ENCODE results near the gene CDRT4. TPM values are rescaled to one million over a fixed set of nuclear protein-coding genes. Genes with fewer than 3 reads are reported as not detected.

The CDRT4 gene
- total and polyA plus RNA-seq, 5 experiments from 2014 or later: 0.84 to 10.6 (median 1.8) TPM

DNA sequence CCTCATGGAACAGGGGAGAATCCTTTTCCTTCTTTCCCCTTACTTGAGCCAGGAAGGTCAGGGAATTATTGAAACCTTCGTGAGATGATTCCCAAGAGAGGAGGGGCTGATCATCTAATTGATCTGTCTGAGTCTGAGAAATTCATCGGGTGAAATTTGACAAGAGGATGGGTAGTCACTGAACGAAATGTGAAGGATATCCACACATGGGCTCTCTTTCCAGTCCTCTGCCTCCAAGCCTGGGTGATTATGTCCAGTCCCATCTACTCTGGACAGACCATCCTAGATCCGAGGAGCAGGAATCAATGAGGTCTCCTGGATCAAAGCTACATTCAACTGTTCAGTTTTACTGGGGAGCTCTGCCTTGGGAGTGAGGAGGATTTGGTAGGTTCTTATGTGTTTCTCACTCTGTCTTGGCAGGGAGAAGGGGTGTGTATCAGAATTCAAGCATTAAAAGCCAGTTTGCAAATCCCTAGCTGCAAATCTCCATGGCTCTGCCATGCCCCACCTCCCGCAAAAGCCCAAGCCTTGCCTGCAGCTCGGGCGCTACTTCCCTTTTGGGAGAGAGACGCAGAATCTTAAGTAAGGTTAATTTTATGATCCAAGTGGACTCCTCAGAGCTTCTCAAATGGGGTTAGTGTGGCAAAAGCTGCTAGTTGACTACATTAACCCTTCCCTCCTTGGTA lies 78.9 kb downstream of the CDRT4 start:
- no peak for ATAC-seq
- peaks cover 17 to 33% (median 22%) of the 10 kb centered on the region in 5 donors for H3K27me3 Mint-ChIP-seq
- DNase-seq: no peak
- no peaks in the 10 kb centered on the region for H3K4me1 Mint-ChIP-seq
- POLR2A ChIA-PET: no interaction called here
- H3K4me3 Mint-ChIP-seq: no peak overlapping the region
- no peak overlapping the region for H3K27ac Mint-ChIP-seq
- H3K9me3 Mint-ChIP-seq: peaks cover 0 to 7% (median 1%) of the 10 kb centered on the region in 9 donors
- H3K36me3 Mint-ChIP-seq: peaks cover 0 to 9% (median 0%) of the 10 kb centered on the region in 3 donors

DNA sequence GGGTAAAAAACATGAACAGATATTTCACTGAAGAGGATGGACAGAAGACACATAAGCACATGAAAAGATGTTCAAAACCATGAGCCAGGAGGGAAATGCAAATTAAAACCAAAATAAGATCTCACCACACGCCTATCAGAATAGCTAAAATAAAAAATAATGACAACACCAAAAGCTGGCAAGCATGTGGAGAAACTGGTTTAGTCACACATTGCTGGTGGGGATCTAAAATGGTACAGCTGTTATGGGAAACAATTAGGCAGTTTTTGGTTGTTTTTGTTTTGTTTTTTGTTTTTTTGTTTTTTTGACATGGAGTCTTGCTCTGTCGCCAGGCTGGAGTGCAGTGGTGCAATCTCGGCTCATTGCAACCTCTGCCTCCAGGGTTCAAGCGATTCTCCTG lies 81.3 kb downstream of the CDRT4 start:
- peaks cover 0 to 9% (median 0%) of the 10 kb centered on the region in 3 donors for H3K36me3 Mint-ChIP-seq
- peaks cover 0 to 7% (median 1%) of the 10 kb centered on the region in 9 donors for H3K9me3 Mint-ChIP-seq
- H3K4me3 Mint-ChIP-seq: no peak overlapping the region
- H3K4me1 Mint-ChIP-seq: no peaks in the 10 kb centered on the region
- peaks cover 15 to 33% (median 20%) of the 10 kb centered on the region in 5 donors for H3K27me3 Mint-ChIP-seq
- ATAC-seq (no peak), DNase-seq (no peak)
- no peak overlapping the region for H3K27ac Mint-ChIP-seq
- POLR2A ChIA-PET: no interaction called here

Other genes starting within 250 kb of the CDRT4 start
- under 1 TPM in 1 of 2 experiments, not detected in 1; 0.27 TPM for gene PMP22, start 202.3 kb downstream of the CDRT4 start, total RNA-seq
- not detected for gene PMP22, start 202.3 kb downstream of the CDRT4 start, polyA plus RNA-seq
- gene TEKT3, start 126.0 kb downstream of the CDRT4 start, total RNA-seq: not detected
- not detected for gene TEKT3, start 126.0 kb downstream of the CDRT4 start, polyA plus RNA-seq
- gene TVP23C, start 95.9 kb upstream of the CDRT4 start, total RNA-seq: 10 to 100 TPM; 16.1 to 22.2 TPM
- gene TVP23C, start 95.9 kb upstream of the CDRT4 start, polyA plus RNA-seq: 1 to 10 TPM; 1.2 to 4.1 (median 3.6) TPM
- gene FBXW10B, start 152.1 kb upstream of the CDRT4 start, total RNA-seq: under 1 TPM; 0.62 to 0.77 TPM
- not detected for gene FBXW10B, start 152.1 kb upstream of the CDRT4 start, polyA plus RNA-seq
- 1 to 10 TPM; 6.8 to 8.6 TPM for gene TRIM16, start 216.7 kb upstream of the CDRT4 start, total RNA-seq
- gene TRIM16, start 216.7 kb upstream of the CDRT4 start, polyA plus RNA-seq: 1 to 10 TPM; 1.3 to 4.8 (median 2.6) TPM
- 10 to 100 TPM; 27.5 to 32.3 TPM for gene ZNF286A, start 232.1 kb upstream of the CDRT4 start, total RNA-seq
- gene ZNF286A, start 232.1 kb upstream of the CDRT4 start, polyA plus RNA-seq: 10 to 100 TPM; 13.8 to 22.0 (median 16.8) TPM